B cell (primary cell): ENCODE measurements around the gene CNOT6L. TPM values are rescaled to one million over a fixed set of nuclear protein-coding genes. Genes with fewer than 3 reads are reported as not detected.

ENCODE experiments used
- ATAC-seq: fragments of 200-7000 bp; cut with Tn5 transposase; one replicate; pipeline ENCODE4 v1.10.0; 2021; ENCODE audit warnings: low read depth, mild to moderate bottlenecking, moderate number of reproducible peaks, moderate library complexity
- CTCF ChIA-PET: fragments of 350-600 bp; sonication (Branson Sonifier 250); formaldehyde crosslinking; loops from one replicate; lab custom pipeline; 2021; ENCODE audit warnings: antibody characterized with exemption, inconsistent platforms; lab: Charles Lee
- POLR2A ChIA-PET: fragments of 350-600 bp; sonication (Branson Sonifier 250); formaldehyde crosslinking; loops from one replicate; lab custom pipeline; 2021; ENCODE audit warnings: antibody characterized with exemption; lab: Charles Lee
- DNase-seq: peaks from one replicate; pipeline ENCODE4 v3.0.0; 2013
- H2AFZ ChIP-seq: 2 replicates; pipeline ENCODE4 v1.6.1; 2012; ENCODE audit warnings: mild to moderate bottlenecking, low read depth, low read length; ENCODE audit not compliant: insufficient read depth, poor library complexity, severe bottlenecking
- H3K27ac ChIP-seq, 2 donors: 1 replicate in 1 of 2; 2 replicates in 1 of 2; pipeline ENCODE4 v1.5.1; 2012 to 2013; ENCODE audit warnings: low read length in 2 of 2, mild to moderate bottlenecking in 2 of 2, moderate library complexity in 1 of 2
- H3K27me3 ChIP-seq, 4 experiments: fragments of 200-600 bp in 1 of 4; sonication (generic) in 1 of 4; replicated peaks in 1 of 4; 1 replicate in 2 of 4; 2 replicates in 2 of 4; pipeline versions ENCODE4 v1.6.1 to v1.7.0; 2013 to 2016; ENCODE audit warnings: low read length in 3 of 4, mild to moderate bottlenecking in 2 of 4, mixed read lengths in 1 of 4, moderate library complexity in 1 of 4; ENCODE audit not compliant: insufficient read depth in 4 of 4, control insufficient read depth in 3 of 4; ENCODE audit errors: control extremely low read depth in 1 of 4
- H3K36me3 ChIP-seq, 2 experiments: replicated peaks in 1 of 2; 1 replicate in 1 of 2; 2 replicates in 1 of 2; pipeline versions ENCODE4 v1.6.1 to v1.7.1; 2013; ENCODE audit warnings: low read length in 1 of 2; ENCODE audit not compliant: insufficient read depth in 2 of 2, control insufficient read depth in 1 of 2; ENCODE audit errors: control extremely low read depth in 1 of 2, extremely low read depth in 1 of 2
- H3K4me1 ChIP-seq, 2 donors: fragments of 200-600 bp in 1 of 2; sonication (generic) in 1 of 2; 1 replicate in 1 of 2; 2 replicates in 1 of 2; pipeline versions ENCODE4 v1.5.1 to v1.6.1; 2013 to 2017; ENCODE audit warnings: low read length in 2 of 2; ENCODE audit not compliant: control insufficient read depth in 2 of 2, insufficient read depth in 2 of 2
- H3K4me2 ChIP-seq: replicated peaks from 2 replicates; pipeline ENCODE3; 2012; ENCODE audit warnings: mild to moderate bottlenecking, low read depth, low read length; ENCODE audit not compliant: poor library complexity, severe bottlenecking
- H3K4me3 ChIP-seq, 5 experiments: fragments of 200-600 bp in 1 of 5; sonication (generic) in 1 of 5; 1 replicate in 3 of 5; 2 replicates in 2 of 5; pipeline versions ENCODE4 v1.5.1 to v1.7.0; 2011 to 2016; ENCODE audit warnings: low read length in 4 of 5, mild to moderate bottlenecking in 4 of 5, low read depth in 2 of 5, control low read depth in 1 of 5, moderate library complexity in 1 of 5; ENCODE audit not compliant: insufficient read depth in 1 of 5; ENCODE audit errors: control extremely low read depth in 1 of 5, extremely low read depth in 1 of 5
- H3K79me2 ChIP-seq: fragments of 200-600 bp; sonication (generic); one replicate; pipeline ENCODE4 v1.6.0; 2016; ENCODE audit warnings: low read length; ENCODE audit not compliant: control insufficient read depth, insufficient read depth
- H3K9ac ChIP-seq: fragments of 200-600 bp; sonication (generic); 2 replicates; pipeline ENCODE4 v1.6.1; 2017; ENCODE audit warnings: mild to moderate bottlenecking, low read length, moderate library complexity
- H3K9me3 ChIP-seq, 3 donors: one replicate each; pipeline versions ENCODE4 v1.6.1 to v1.7.1; 2013; ENCODE audit warnings: low read length in 2 of 3; ENCODE audit not compliant: control insufficient read depth in 2 of 3, insufficient read depth in 1 of 3; ENCODE audit errors: control extremely low read depth in 1 of 3
- H4K20me1 ChIP-seq: 2 replicates; pipeline ENCODE4 v1.6.0; 2012; ENCODE audit warnings: mild to moderate bottlenecking, low read length; ENCODE audit not compliant: insufficient read depth, control insufficient read depth, poor library complexity, severe bottlenecking
- H3K27ac Mint-ChIP-seq: one replicate; pipeline ENCODE4 v1.8.0; 2021; ENCODE audit warnings: mixed read lengths
- H3K27me3 Mint-ChIP-seq: one replicate; pipeline ENCODE4 v1.8.0; 2021; ENCODE audit warnings: mixed read lengths
- H3K4me1 Mint-ChIP-seq: one replicate; pipeline ENCODE4 v1.8.0; 2021; ENCODE audit warnings: mixed read lengths
- H3K4me3 Mint-ChIP-seq: one replicate; pipeline ENCODE4 v1.8.0; 2021; ENCODE audit warnings: mixed read lengths
- H3K9me3 Mint-ChIP-seq: one replicate; pipeline ENCODE4 v1.8.0; 2022; ENCODE audit warnings: mixed read lengths; ENCODE audit not compliant: insufficient read depth
- CTCF ChIP-seq: fragments of 200-600 bp; IDR thresholded peaks from one replicate; pipeline ENCODE4 v1.8.0; 2022; ENCODE audit warnings: antibody characterized with exemption, mild to moderate bottlenecking
- EZH2 ChIP-seq: IDR thresholded peaks from 2 replicates; pipeline ENCODE4 v1.6.1; 2012; ENCODE audit warnings: borderline replicate concordance, low read depth, mild to moderate bottlenecking, moderate library complexity, low read length; ENCODE audit not compliant: insufficient read depth, poor library complexity, severe bottlenecking
- WGBS: methylation state at CpG from one replicate; pipeline ENCODE4 v1.1.5; 2013; ENCODE audit warnings: missing lambda C conversion rate; ENCODE audit not compliant: insufficient coverage; 5-methylcytosine and 5-hydroxymethylcytosine counted together
- intact Hi-C: fragments of 100-400 bp; cut with micrococcal nuclease; formaldehyde crosslinking; loops from one replicate; pipeline ENCODE4 v1.10.0; 2022
- polyA plus RNA-seq: library from polyadenylated mRNA; depleted of rRNA; stranded (reverse); fragments of >200 nt; gene quantifications from 2 replicates; pipeline ENCODE4 v1.2.3, GENCODE V29; 2012
- total RNA-seq, 2 donors: library from RNA; stranded (reverse); fragments of 120-200 nt in 1 of 2; gene quantifications; 1 replicate in 1 of 2; 2 replicates in 1 of 2; pipeline versions ENCODE4 v1.2.3 to v1.2.4, GENCODE V29; 2013 to 2022

The CNOT6L gene
- total and polyA plus RNA-seq, 2 donors (not counting 1 experiment from before 2014, with no cell fraction given): 18.8 to 119 TPM

DNA sequence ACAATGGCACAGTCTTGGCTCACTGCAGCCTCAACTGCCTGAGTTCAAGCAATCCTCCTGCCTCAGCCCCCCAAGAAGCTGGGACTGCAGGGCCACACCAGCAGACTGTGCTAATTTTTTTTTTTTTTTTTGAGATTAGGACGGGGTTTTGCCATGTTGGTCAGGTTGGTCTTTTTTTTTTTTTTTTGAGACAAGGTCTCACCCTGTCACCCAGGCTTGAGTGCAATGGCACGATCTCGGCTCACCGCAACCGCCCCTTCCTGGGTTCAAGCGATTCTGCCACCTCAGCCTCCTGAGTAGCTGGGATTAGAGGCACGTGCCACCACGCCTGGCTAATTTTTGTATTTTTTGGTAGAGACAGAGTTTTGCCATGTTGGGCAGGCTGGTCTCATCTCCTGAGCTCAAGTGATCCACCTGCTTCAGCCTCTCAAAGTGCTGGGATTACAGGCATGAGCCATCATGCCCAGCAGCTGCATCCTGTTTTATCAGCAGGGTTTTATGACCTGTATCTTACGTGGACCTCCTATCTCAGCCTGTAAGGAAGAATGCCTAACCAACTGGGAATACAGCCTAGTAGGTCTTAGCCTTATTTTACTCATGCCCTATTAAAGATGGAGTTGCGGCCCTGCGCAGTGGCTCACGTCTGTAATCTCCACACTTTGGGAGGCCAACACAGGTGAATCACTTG lies 30.3 kb upstream of the CNOT6L start:
- Histone ChIP-seq H3K9me3 (no peaks in the 10 kb centered on the region), H3K4me1 (peaks cover 21 to 22% of the 10 kb centered on the region in 2 donors), H4K20me1 (no peaks in the 10 kb centered on the region), H3K27me3 (no peaks in the 10 kb centered on the region), H3K4me3 (no peak overlapping the region), H3K4me2 (no peak overlapping the region), H3K79me2 (peaks cover 9% of the 10 kb centered on the region), H2AFZ (no peak overlapping the region), H3K27ac (no peak overlapping the region), H3K36me3 (no peaks in the 10 kb centered on the region), H3K9ac (no peak overlapping the region)
- no peak for TF ChIP-seq EZH2
- TF ChIP-seq CTCF: no peak
- ATAC-seq: no peak
- no peak for DNase-seq
- CTCF ChIA-PET: interaction anchor here (0.8 kb wide), 1 partner anchor 13 kb away, joined by 3 read pairs; no protein-coding TSS in a partner anchor
- 93% methylated on average over 8 of the region's 12 CpGs for WGBS
- H3K4me1 Mint-ChIP-seq: peaks cover 26% of the 10 kb centered on the region
- H3K27ac Mint-ChIP-seq: no peak overlapping the region
- intact Hi-C loops: no loop called here
- no peaks in the 10 kb centered on the region for H3K9me3 Mint-ChIP-seq
- H3K4me3 Mint-ChIP-seq: no peak overlapping the region
- POLR2A ChIA-PET: no interaction called here
- no peaks in the 10 kb centered on the region for H3K27me3 Mint-ChIP-seq

- H3K4me3 ChIP-seq: no peak overlapping the region
- no peak overlapping the region for H3K9ac ChIP-seq
- no peak overlapping the region for H3K27ac ChIP-seq
- no peaks in the 10 kb centered on the region for H3K9me3 ChIP-seq
- peaks cover 17% of the 10 kb centered on the region for H3K4me1 Mint-ChIP-seq
- H3K9me3 Mint-ChIP-seq: no peaks in the 10 kb centered on the region
- no peak overlapping the region for H2AFZ ChIP-seq
- CTCF ChIA-PET: no interaction called here
- no peak overlapping the region for H3K4me3 Mint-ChIP-seq
- DNase-seq (no peak), ATAC-seq (no peak)
- no peaks in the 10 kb centered on the region for H4K20me1 ChIP-seq
- intact Hi-C loops: no loop called here
- no peak overlapping the region for H3K27ac Mint-ChIP-seq
- peaks cover 4% of the 10 kb centered on the region for H3K79me2 ChIP-seq
- no peaks in the 10 kb centered on the region for H3K36me3 ChIP-seq
- no peak overlapping the region for H3K4me2 ChIP-seq
- no peaks in the 10 kb centered on the region for H3K27me3 ChIP-seq
- WGBS: 90% methylated on average over 2 of the region's 6 CpGs
- no peaks in the 10 kb centered on the region for H3K27me3 Mint-ChIP-seq
- POLR2A ChIA-PET: no interaction called here
- H3K4me1 ChIP-seq: peaks cover 12 to 13% of the 10 kb centered on the region in 2 donors
- no peak for TF ChIP-seq CTCF
Measured at GRCh38 chr4:77848508-77848907, 29.3 kb upstream of the CNOT6L start.
